HG03342 (cell line): ENCODE measurements around the gene FRMPD4.

ENCODE experiments used
- ATAC-seq: cut with Tn5 transposase; IDR thresholded peaks from one replicate; pipeline ENCODE4 v1.9.1; 2021; ENCODE audit warnings: mild to moderate bottlenecking, moderate library complexity; ENCODE audit not compliant: unreplicated experiment

The FRMPD4 gene

GRCh38 chrX:12210196-12210815, 72.0 kb downstream of the FRMPD4 start:
- ATAC-seq = no peak

GRCh38 chrX:12210971-12211370, 72.7 kb downstream of the FRMPD4 start:
- ATAC-seq = no peak

- ATAC-seq = no peak
These were observed 85.4 kb downstream of the FRMPD4 start for GRCh38 chrX:12223650-12224049.

GRCh38 chrX:12225107-12225506, 86.8 kb downstream of the FRMPD4 start:
- ATAC-seq = no peak

DNA sequence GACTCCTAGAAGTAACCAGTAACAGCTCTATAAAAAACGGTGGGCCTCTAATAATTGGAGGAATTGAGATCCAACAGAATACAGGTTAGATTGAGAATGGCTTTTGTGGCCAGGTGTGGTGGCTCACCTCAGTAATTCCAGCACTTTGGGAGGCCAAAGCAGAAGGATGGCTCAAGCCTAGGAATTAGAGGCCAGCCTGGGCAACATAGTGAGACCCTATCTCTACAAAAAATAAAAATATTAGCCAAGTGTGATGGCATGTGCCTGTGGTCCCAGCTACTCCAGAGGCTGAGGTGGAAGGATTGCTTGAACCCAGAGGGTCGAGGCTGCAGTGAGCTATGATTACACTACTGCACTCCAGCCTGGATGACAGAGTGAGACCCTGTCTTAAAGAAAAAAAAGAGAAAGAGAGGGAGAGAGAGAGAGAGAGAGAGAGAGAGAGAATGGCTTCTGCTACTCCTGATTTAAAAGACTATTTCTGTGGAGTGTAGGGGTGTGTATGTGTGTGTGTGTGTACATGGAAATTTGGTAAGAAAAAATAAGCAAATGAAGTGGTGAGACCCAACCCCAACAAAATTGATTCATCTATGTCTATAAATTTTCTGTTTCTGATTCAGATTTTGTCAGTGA, 89.3 kb downstream of the FRMPD4 start:
- ATAC-seq = no peak

- ATAC-seq = no peak
These were observed 90.6 kb downstream of the FRMPD4 start for GRCh38 chrX:12228862-12229261.

- no peak for ATAC-seq
These were observed 91.7 kb downstream of the FRMPD4 start for GRCh38 chrX:12229986-12230385.

DNA sequence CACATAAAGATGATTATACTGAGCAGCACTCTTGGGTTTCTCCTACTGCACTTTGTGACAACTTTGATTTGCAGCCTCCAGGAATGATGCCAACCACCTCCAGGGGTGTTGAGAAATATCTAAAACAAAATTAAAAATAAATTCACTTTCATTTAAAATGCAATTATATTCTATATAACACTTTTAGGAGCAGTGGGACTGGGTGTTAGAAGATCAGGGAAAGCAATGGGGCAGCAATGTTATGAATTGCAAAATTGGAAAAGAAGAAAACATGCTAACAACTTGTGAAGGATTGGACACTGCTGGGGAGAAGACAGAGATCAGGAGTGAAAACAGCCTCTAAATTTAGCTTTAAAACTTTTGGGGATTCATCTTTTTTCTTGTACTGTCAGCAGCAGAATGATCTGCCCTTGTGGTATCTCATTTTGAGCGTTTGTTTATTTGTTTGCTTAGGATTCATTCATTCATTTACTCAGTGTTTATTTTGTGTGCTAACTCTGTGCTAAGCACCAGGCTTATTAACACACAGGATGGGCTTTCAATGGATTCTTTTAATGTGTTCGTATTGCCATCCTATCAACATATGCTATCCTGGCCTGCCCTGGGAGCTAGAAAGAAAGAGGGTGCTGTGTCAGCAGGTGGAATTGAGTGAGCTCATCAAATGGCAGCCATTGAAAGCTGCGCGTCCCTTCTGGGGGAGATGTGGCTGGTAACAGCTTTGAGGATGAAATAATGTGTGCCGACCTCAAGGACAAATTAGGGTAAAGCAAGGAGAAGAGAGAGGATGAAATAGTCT, 96.5 kb downstream of the FRMPD4 start:
- ATAC-seq = no peak

DNA sequence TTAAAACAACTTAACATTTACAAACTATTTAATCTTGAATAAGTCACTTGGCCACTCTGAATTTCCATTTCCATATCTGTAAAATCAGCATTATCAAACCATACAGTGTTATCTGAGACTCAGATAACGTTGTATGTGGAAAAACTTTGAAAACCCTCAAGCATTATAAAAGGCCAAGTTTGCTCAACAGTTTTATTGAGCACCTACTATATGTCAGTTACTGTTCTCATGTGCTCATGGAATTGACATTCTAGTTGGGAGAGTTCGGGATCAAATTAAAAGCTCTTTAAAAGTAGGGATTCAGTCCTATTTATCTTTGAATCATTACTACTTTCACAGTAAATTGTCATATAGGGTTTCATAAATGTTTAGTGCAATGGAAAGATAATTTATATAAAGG, 97.9 kb downstream of the FRMPD4 start:
- no peak for ATAC-seq

DNA sequence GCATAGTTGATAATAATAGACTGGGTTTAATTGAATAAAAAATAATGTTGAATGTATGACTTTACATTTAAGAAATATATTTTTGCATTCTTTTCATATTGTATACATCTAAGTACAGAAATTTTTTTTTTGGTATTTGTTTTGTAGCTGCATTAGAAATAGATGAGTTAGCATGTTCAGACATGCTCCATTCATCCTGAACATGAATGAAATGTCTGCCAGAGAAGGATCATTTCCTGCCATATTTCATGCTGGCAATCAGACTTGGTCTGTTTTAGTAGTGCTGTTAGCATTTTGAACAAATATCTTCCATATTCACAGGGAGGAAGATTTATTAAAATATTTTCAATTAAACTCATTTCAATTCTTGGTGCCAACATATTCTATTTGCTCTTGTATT, 98.9 kb downstream of the FRMPD4 start:
- ATAC-seq = no peak

DNA sequence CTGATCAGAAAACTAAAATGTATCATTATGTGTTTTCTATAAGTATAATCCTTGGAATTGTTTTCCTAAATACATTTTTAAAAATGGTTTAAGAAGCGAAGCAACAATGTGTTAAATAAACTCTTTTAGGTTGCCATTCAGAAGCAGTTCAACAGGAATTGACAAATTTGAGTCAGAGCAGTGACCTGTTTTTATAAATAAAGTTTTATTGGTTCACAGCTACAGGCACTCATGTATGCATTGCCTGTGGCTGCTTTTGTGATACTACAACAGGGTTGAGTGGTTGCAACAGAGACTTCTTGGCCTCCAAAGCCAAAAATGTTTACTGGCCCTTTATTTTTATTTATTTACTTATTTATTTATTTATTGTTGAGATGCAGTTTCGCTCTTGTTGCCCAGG, 99.5 kb downstream of the FRMPD4 start:
- ATAC-seq = no peak

DNA sequence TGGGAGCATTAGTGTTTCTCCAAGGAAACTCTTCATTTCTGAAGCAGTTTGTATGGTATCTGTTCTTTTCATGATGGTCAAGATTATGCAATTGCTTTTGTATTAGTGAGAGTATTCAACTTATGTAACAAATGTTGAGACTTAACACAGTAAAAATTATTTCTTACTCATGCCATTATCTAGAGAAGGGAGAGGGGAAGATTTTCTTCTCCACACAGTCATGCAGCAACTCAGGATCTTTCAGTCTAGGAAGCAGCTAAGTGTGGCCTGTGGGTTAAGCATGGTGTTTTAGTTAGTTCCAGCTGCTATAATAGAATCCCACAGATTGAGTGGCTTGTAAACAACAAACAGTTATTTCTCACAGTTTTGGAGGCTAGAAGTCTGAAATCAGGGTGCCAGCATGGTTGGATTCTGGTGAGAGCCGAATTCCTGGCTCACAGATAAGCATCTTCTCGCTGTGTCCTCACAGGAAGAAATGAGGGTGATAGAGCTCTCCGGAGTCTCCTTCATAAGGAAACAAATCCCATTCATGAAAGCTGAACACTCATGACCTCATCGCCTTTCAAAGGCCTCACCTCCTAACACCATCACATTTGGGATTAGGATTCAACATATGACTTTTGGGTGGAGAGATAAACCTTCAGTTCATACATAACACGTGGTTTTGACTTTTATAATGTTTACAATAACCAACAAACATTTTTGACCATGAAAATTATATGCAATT, 101.2 kb downstream of the FRMPD4 start:
- no peak for ATAC-seq

DNA sequence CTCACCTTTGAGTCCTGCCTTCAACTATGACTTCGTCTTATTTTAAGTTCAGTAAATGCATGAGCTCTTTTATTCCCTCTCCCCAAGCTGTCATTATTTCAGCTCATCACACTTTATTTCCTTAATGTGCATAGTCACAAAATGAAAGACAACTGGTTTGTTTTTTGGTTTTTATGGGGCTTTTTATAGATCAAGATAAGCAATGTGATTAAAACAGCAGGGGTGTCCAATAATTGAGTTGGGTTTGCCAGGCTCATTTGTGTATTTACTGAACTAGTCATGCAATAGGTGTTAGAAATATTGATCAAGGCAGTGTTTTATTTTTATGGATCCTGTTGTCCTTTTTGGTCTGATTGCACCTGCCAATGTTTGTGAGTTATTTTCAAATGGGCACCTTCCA, 102.2 kb downstream of the FRMPD4 start:
- no peak for ATAC-seq

- no peak for ATAC-seq
These were observed 102.8 kb downstream of the FRMPD4 start for GRCh38 chrX:12241026-12241425.

- ATAC-seq = no peak
These were observed 107.7 kb downstream of the FRMPD4 start for GRCh38 chrX:12245650-12246645.

- ATAC-seq = no peak
These were observed 111.7 kb downstream of the FRMPD4 start for GRCh38 chrX:12249997-12250396.

DNA sequence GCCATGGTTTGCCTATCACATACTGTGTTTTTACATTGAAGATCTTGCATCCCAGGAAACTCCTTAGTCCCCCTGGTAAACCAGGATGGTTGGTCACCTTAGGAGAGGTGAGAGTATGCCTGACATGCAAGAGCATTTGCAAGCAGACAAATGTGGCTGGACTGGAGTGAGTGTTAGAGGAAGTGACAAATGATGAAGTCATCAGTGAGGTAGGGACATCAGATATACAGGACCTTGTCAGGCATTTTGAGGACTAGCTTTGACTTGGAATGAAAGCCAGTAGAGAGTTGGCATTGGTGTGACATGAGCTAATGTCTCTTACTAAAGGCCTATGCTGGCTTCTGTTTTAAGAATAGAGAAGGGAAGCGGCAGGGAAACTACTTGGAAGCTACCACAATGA, 124.9 kb downstream of the FRMPD4 start:
- no peak for ATAC-seq

GRCh38 chrX:12269484-12269883, 131.2 kb downstream of the FRMPD4 start:
- ATAC-seq = no peak

DNA sequence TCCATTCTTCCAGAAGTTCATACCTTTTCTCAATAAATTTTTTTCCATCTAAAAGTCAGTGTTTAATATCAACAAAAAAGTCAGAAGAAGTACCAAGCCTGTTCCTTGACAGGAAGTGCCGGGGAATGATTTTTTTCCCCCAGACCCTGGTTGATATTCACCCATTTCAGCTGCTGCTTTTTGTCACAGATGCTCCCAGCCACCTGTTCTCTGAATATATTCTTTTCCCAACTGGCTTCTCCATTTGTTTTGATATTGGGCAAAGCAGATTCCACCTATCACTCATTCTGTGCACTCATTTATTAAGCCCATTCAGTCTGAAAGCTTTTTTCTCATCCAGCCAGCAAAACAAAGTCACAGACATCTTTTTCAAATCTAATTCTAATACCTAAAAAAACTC, 139.9 kb downstream of the FRMPD4 start:
- no peak for ATAC-seq

DNA sequence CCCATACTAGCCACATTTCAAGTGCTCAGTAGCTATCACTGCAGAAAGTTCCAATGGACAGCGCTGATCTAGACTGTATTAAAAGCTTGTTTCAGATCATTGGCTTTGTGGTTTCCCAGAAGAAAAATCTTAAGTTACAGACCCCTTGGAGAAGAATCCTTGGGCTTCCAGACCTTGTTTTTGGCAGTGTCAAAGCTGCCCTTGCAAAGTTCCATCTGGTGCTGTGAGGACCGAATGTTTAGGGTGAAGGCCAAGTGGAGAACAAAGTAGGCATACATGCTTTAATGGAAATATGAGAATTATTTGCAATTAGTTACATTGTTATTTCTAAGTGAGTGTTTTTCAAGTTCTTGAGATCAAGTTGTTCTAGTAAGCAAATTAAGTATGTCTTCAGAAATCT, 144.7 kb downstream of the FRMPD4 start:
- no peak for ATAC-seq
